Heart left ventricle (tissue), 16 donors: ENCODE results near the gene FOXK2. TPM values are rescaled to one million over a fixed set of nuclear protein-coding genes. Genes with fewer than 3 reads are reported as not detected.
"Not testable (repeated sequence)": the region's sequence is repeated elsewhere in the genome, so short reads cannot be mapped to it uniquely, and the experiment has no call there.

Experiments
- ATAC-seq, 4 donors: fragments of 200-7000 bp; cut with Tn5 transposase; one replicate each; pipeline ENCODE4 v1.9.1; 2020 to 2022; ENCODE audit warnings: moderate library complexity in 4 of 4, mild to moderate bottlenecking in 3 of 4, moderate number of reproducible peaks in 1 of 4
- DNase-seq, 5 donors: peaks; one replicate each; pipeline ENCODE4 v3.0.0-alpha.2; 2020
- H3K27ac ChIP-seq, 12 donors: fragments of 200-600 bp; sonication (generic) in 4 of 12; one replicate each; pipeline versions ENCODE4 v1.5.0 to v1.8.0; 2016 to 2022; ENCODE audit warnings: mild to moderate bottlenecking in 2 of 12
- H3K27me3 ChIP-seq, 9 donors: fragments of 200-600 bp; sonication (generic) in 2 of 9; one replicate each; pipeline versions ENCODE4 v1.5.1 to v1.8.0; 2016 to 2022; ENCODE audit warnings: mild to moderate bottlenecking in 3 of 9
- H3K36me3 ChIP-seq, 9 donors: fragments of 200-600 bp; sonication (generic) in 2 of 9; one replicate each; pipeline versions ENCODE4 v1.5.0 to v1.8.0; 2018 to 2022; ENCODE audit warnings: mild to moderate bottlenecking in 2 of 9
- H3K4me1 ChIP-seq, 12 donors: fragments of 200-600 bp; sonication (generic) in 4 of 12; one replicate each; pipeline versions ENCODE4 v1.5.0 to v1.8.0; 2016 to 2022; ENCODE audit warnings: mild to moderate bottlenecking in 3 of 12
- H3K4me3 ChIP-seq, 12 donors: fragments of 200-600 bp; sonication (generic) in 4 of 12; one replicate each; pipeline versions ENCODE4 v1.5.0 to v1.8.0; 2017 to 2022; ENCODE audit warnings: mild to moderate bottlenecking in 9 of 12, moderate library complexity in 4 of 12
- H3K9me3 ChIP-seq, 12 donors: fragments of 200-600 bp; sonication (generic) in 4 of 12; one replicate each; pipeline versions ENCODE4 v1.5.0 to v1.8.0; 2016 to 2022; ENCODE audit warnings: mild to moderate bottlenecking in 1 of 12
- POLR2A ChIP-seq, 2 donors: fragments of 450-650 bp; IDR thresholded peaks; one replicate each; pipeline ENCODE4 v1.6.1; 2017; ENCODE audit warnings: antibody characterized with exemption in 2 of 2, mild to moderate bottlenecking in 2 of 2, moderate library complexity in 2 of 2
- WGBS, 4 donors: extraction: QIAGEN DNeasy Blood & Tissue Kit in 2 of 4; methylation state at CpG; one replicate each; pipeline versions ENCODE4 v1.1.5 to v1.1.7; 2013 to 2018; 5-methylcytosine and 5-hydroxymethylcytosine counted together
- intact Hi-C, 10 donors: fragments of 100-400 bp; cut with DNase I; formaldehyde crosslinking; loops; one replicate each; pipeline versions ENCODE4 v1.11.1 to v1.14.2; 2022
- polyA plus RNA-seq, 2 donors: library from polyadenylated mRNA; stranded (reverse); fragments of 200-250 nt; gene quantifications; one replicate each; pipeline ENCODE4 v1.2.3, GENCODE V29; 2013
- total RNA-seq, 9 donors: library from RNA; depleted of rRNA in 2 of 9; stranded (reverse); fragments of >200 nt in 2 of 9; fragmentation: NEBNext Ultra II Directional in 3 of 9; extraction: Animal tissue kit (Norgen Biotek cat#: 25700) in 3 of 9; gene quantifications; one replicate each; pipeline versions ENCODE4 v1.1.0 to v1.2.4, GENCODE V29; 2016 to 2023
- TF ChIP-seq, protein P1 (sequence below), 12 donors: fragments of 200-600 bp; sonication (generic) in 4 of 12; IDR thresholded peaks; one replicate each; pipeline versions ENCODE4 v1.5.0 to v1.8.0; 2018 to 2022; ENCODE audit warnings: antibody characterized with exemption in 12 of 12, mild to moderate bottlenecking in 5 of 12
- donor health status: ischemic (EF 13 %, LVEDD 7.1; RV severe dilation, severe dysfunction).
- donor health status: healthy with polysubstance abuse.
- donor health status: DM: no; HTN: yes; CAD: no.
- donor health status: DM: no; HTN: no; CAD: no.
- donor health status: ischemic (EF 25% LVEDD 6.9; RV normal size, moderate dysfunction).
- donor health status: ischemic (EF 25% LVEDD 5.7; RV mildly dilated, moderate dysfunction).
- donor health status: healthy.
- donor health status: DM: yes; HTN: yes; CAD: no.
- donor health status: ischemic (EF 35%, LVEDD 5.7; RV mildly dilated, moderate dysfunction).
- donor health status: nonischemic (EF 11% LVEDD 7.7; RV severe dilation, severe dysfunction).
- donor health status: DM: yes; HTN: yes; CAD: no.
- donor health status: PGD.
- donor health status: ischemic (EF 29% LVEDD 5.4; RV normal size, mild dysfunction).
- donor health status: nonischemic (EF 23%, LVEDD 6.1; RV moderate dilation, normal function).

The FOXK2 gene
- total and polyA plus RNA-seq, 11 donors = 15.6 to 77.0 (median 33.9) TPM

DNA sequence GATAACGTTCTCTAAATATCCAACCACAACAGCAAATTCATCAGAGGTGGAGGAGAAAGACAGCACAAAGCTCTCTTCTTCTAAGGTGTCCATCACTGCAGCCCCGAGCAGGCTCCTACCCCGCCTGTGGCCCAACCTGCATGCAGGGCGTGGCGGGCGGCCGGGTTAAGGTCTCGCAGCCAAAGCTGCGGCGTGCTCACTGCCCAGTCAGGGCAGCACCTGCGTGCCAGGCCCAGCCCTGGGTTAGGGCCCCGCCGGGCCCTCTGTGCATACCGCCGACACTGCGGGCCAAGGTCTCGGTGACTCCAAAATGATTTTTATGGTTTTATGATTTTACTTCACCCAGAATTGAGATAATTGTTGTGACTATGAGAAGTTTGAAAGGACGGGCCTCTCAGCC is 57.8 kb downstream of the FOXK2 start:
- peaks cover 0 to 5% (median 0%) of the 10 kb centered on the region in 12 donors for H3K4me1 ChIP-seq
- no peak overlapping the region for H3K27ac ChIP-seq
- no peak for DNase-seq
- 95 to 98% (median 96%) methylated on average over 14 to 18 of the region's 18 CpGs for WGBS, 4 donors
- intact Hi-C loops = no loop called here
- peaks cover 0 to 65% (median 52%) of the 10 kb centered on the region in 9 donors for H3K36me3 ChIP-seq
- TF ChIP-seq, protein P1, sequence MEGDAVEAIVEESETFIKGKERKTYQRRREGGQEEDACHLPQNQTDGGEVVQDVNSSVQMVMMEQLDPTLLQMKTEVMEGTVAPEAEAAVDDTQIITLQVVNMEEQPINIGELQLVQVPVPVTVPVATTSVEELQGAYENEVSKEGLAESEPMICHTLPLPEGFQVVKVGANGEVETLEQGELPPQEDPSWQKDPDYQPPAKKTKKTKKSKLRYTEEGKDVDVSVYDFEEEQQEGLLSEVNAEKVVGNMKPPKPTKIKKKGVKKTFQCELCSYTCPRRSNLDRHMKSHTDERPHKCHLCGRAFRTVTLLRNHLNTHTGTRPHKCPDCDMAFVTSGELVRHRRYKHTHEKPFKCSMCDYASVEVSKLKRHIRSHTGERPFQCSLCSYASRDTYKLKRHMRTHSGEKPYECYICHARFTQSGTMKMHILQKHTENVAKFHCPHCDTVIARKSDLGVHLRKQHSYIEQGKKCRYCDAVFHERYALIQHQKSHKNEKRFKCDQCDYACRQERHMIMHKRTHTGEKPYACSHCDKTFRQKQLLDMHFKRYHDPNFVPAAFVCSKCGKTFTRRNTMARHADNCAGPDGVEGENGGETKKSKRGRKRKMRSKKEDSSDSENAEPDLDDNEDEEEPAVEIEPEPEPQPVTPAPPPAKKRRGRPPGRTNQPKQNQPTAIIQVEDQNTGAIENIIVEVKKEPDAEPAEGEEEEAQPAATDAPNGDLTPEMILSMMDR (IDR thresholded peaks at IDR 0.05) = no peak
- TF ChIP-seq POLR2A (IDR thresholded peaks at IDR 0.05) = no peak
- H3K27me3 ChIP-seq = no peaks in the 10 kb centered on the region
- no peaks in the 10 kb centered on the region for H3K9me3 ChIP-seq
- H3K4me3 ChIP-seq = no peak overlapping the region
- peak in 1 of 4 donors; percentile 19 for ATAC-seq

DNA sequence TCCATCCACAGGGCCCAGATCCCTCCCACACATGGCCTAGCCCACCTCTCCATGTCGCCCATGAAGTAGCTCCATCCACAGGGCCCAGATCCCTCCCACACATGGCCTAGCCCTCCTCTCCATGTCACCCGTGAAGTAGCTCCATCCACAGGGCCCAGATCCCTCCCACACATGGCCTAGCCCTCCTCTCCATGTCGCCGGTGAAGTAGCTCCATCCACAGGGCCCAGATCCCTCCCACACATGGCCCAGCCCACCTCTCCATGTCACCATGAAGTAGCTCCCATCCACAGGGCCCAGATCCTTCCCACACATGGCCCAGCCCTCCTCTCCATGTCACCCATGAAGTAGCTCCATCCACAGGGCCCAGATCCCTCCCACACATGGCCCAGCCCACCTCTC is 60.4 kb downstream of the FOXK2 start:
- DNase-seq, H3K27ac ChIP-seq, H3K27me3 ChIP-seq, H3K4me3 ChIP-seq, H3K9me3 ChIP-seq, intact Hi-C loops, ATAC-seq: not testable (repeated sequence)
- H3K4me1 ChIP-seq = peaks cover 0 to 15% (median 0%) of the 10 kb centered on the region in 12 donors
- WGBS, 4 donors = 73 to 90% (median 82%) methylated on average over 3 to 4 of the region's 4 CpGs
- peaks cover 0 to 67% (median 58%) of the 10 kb centered on the region in 9 donors for H3K36me3 ChIP-seq

DNA sequence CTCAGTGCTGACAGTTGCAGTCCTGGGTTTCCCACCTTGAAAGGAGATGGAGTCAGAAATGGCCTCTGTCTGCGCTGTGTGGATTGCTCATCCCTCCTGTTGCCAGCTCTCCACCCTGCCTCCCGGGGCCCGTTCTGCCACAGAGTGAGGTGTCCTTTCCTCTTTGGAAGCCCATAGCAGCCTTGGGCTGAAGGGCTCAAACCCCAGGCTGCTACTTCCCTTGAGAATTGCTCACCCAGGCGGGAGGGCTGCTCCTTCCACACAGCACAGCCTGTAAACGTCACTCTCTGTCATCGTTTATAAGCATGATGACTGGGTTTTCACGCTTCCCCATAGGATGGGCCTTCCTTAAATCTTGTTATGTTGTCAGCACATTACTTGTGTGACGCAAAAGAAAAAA is 62.7 kb downstream of the FOXK2 start:
- Histone ChIP-seq H3K27me3 (no peaks in the 10 kb centered on the region), H3K36me3 (peaks cover 0 to 66% (median 58%) of the 10 kb centered on the region in 9 donors), H3K9me3 (no peaks in the 10 kb centered on the region), H3K4me1 (peaks cover 0 to 15% (median 0%) of the 10 kb centered on the region in 12 donors), H3K27ac (peak overlapping the region in 4 of 12 donors; percentile 11 to 54 (median 44)), H3K4me3 (no peak overlapping the region)
- TF ChIP-seq, protein P1 (IDR thresholded peaks at IDR 0.05) = no peak
- TF ChIP-seq POLR2A (IDR thresholded peaks at IDR 0.05) = no peak
- 71 to 77% (median 74%) methylated on average over 8 of the region's 8 CpGs for WGBS, 4 donors
- peak in 2 of 4 donors; percentile 16 to 28 for ATAC-seq
- no peak for DNase-seq
- intact Hi-C loops = no loop called here

DNA sequence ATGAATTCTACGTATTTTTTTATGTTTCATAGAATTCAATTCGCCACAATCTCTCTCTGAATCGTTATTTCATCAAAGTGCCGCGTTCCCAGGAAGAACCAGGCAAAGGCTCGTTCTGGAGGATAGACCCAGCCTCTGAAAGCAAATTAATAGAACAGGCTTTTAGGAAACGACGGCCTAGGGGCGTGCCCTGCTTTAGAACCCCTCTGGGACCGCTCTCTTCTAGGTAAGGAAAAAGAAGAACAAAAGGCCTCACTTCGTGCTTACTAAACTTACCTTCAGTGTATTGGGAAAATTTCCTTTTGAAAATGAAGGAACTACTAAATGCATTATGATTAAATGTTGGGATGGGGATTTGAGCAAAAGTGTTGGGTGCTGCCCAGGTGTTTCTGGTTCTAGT is 63.2 kb downstream of the FOXK2 start:
- intact Hi-C loops = no loop called here
- ATAC-seq = peak in 1 of 4 donors; percentile 56
- peaks cover 0 to 67% (median 58%) of the 10 kb centered on the region in 9 donors for H3K36me3 ChIP-seq

More for the DNA sequence above, 63.2 kb downstream of the FOXK2 start:
- peaks cover 0 to 15% (median 0%) of the 10 kb centered on the region in 12 donors for H3K4me1 ChIP-seq
- no peak for DNase-seq
- no peaks in the 10 kb centered on the region for H3K27me3 ChIP-seq
- H3K9me3 ChIP-seq = no peaks in the 10 kb centered on the region
- H3K4me3 ChIP-seq = no peak overlapping the region
- H3K27ac ChIP-seq = peak overlapping the region in 6 of 12 donors; percentile 6 to 54 (median 33)
- 65 to 77% (median 74%) methylated on average over 11 of the region's 11 CpGs for WGBS, 4 donors
- TF ChIP-seq, protein P1 (IDR thresholded peaks at IDR 0.05) = no peak
- TF ChIP-seq POLR2A (IDR thresholded peaks at IDR 0.05) = no peak
